Tibial artery (tissue), 4 donors: ENCODE data around the gene AMIGO3.
"Not testable (repeated sequence)": the region's sequence is repeated elsewhere in the genome, so short reads cannot be mapped to it uniquely, and the experiment has no call there.

ENCODE experiments used
- DNase-seq, 2 donors: peaks; one replicate each; pipeline ENCODE4 v3.0.0-alpha.2; 2019
- H3K27ac ChIP-seq, 2 donors: fragments of 200-600 bp; sonication (generic) in 1 of 2; 1 replicate in 1 of 2; 2 replicates in 1 of 2; pipeline ENCODE4 v1.5.1; 2018 to 2019; ENCODE audit warnings: mild to moderate bottlenecking in 1 of 2
- H3K27me3 ChIP-seq, 2 donors: fragments of 200-600 bp; sonication (generic) in 1 of 2; one replicate each; pipeline versions ENCODE4 v1.5.1 to v1.6.0; 2016 to 2019
- H3K36me3 ChIP-seq, 3 donors: fragments of 200-600 bp; sonication (generic) in 2 of 3; one replicate each; pipeline ENCODE4 v1.5.1; 2016 to 2019; ENCODE audit warnings: mild to moderate bottlenecking in 2 of 3
- H3K4me1 ChIP-seq, 4 donors: fragments of 200-600 bp; sonication (generic) in 2 of 4; 1 replicate in 3 of 4; 2 replicates in 1 of 4; pipeline ENCODE4 v1.5.1; 2016 to 2019
- H3K4me3 ChIP-seq, 2 donors: fragments of 200-600 bp; sonication (generic) in 1 of 2; 1 replicate in 1 of 2; 2 replicates in 1 of 2; pipeline ENCODE4 v1.5.1; 2018 to 2019; ENCODE audit warnings: mild to moderate bottlenecking in 2 of 2
- H3K9me3 ChIP-seq, 3 donors: fragments of 200-600 bp; sonication (generic) in 1 of 3; one replicate each; pipeline ENCODE4 v1.5.1; 2016 to 2019
- intact Hi-C: fragments of 100-400 bp; cut with DNase I; formaldehyde crosslinking; loops from one replicate; pipeline ENCODE4 v1.15.0; 2023; ENCODE audit warnings: low total_unique reads
- TF ChIP-seq, protein P1 (sequence below), 2 experiments: fragments of 200-600 bp in 1 of 2; fragments of 450-650 bp in 1 of 2; IDR thresholded peaks; one replicate each; pipeline ENCODE4 v1.5.1; 2017 to 2019; ENCODE audit warnings: antibody characterized with exemption in 2 of 2, mild to moderate bottlenecking in 1 of 2, moderate library complexity in 1 of 2

The AMIGO3 gene

GRCh38 chr3:49702672-49703071, 16.8 kb downstream of the AMIGO3 start:
- Histone ChIP-seq H3K9me3 (no peaks in the 10 kb centered on the region), H3K27me3 (no peaks in the 10 kb centered on the region), H3K4me3 (no peak overlapping the region), H3K27ac (no peak overlapping the region), H3K36me3 (peaks cover 28 to 100% (median 77%) of the 10 kb centered on the region in 3 donors), H3K4me1 (no peaks in the 10 kb centered on the region)
- intact Hi-C loops = loop anchor here (10.0 kb wide), 1 partner anchor 112 kb away; the partner anchor contains the start of gene UBA7
- TF ChIP-seq, protein P1, sequence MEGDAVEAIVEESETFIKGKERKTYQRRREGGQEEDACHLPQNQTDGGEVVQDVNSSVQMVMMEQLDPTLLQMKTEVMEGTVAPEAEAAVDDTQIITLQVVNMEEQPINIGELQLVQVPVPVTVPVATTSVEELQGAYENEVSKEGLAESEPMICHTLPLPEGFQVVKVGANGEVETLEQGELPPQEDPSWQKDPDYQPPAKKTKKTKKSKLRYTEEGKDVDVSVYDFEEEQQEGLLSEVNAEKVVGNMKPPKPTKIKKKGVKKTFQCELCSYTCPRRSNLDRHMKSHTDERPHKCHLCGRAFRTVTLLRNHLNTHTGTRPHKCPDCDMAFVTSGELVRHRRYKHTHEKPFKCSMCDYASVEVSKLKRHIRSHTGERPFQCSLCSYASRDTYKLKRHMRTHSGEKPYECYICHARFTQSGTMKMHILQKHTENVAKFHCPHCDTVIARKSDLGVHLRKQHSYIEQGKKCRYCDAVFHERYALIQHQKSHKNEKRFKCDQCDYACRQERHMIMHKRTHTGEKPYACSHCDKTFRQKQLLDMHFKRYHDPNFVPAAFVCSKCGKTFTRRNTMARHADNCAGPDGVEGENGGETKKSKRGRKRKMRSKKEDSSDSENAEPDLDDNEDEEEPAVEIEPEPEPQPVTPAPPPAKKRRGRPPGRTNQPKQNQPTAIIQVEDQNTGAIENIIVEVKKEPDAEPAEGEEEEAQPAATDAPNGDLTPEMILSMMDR (IDR thresholded peaks at IDR 0.05) = no peak
- DNase-seq = no peak

DNA sequence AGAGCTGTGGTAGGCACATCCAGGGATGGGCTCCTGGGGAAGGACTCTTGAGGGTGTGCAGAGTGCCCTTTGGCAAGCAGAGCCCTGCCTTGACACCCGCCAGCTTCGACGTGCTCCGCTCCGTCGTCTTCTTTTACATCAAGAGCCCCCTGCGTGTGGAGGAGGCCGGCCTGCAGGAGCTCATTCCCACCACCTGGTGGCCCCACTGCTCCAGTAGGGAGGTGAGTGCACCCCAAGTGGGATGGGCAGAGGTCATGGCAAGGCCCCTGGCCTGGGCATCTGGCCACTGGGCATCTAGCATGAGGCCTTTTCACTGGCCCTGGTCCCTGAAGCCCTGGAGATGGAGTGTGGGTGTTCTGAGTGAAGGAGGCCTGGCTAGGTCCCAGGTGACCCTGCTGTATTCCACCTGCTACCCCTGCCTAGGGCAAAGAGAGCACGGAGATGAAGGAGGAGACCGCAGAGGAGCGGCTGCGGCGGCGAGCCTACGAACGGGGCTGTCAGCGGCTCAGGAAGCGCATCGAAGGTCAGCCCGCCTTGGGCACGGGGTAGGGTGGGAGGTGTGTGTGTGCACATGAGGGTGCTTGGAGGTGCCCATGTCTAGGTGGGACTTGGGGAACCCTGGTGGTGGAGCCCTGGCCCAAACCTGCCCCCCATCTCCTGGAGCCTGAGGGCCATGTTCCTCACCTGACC, 18.0 kb downstream of the AMIGO3 start:
- no peak for DNase-seq
- TF ChIP-seq, protein P1 (IDR thresholded peaks at IDR 0.05) = peak in 1 of 2 experiments; percentile 24
- Histone ChIP-seq H3K4me3 (no peak overlapping the region), H3K9me3 (no peaks in the 10 kb centered on the region), H3K27me3 (no peaks in the 10 kb centered on the region), H3K36me3 (peaks cover 28 to 96% (median 76%) of the 10 kb centered on the region in 3 donors), H3K4me1 (no peaks in the 10 kb centered on the region), H3K27ac (no peak overlapping the region)
- intact Hi-C loops = loop anchor here (10.0 kb wide), 1 partner anchor 113 kb away; the partner anchor contains the start of gene UBA7

DNA sequence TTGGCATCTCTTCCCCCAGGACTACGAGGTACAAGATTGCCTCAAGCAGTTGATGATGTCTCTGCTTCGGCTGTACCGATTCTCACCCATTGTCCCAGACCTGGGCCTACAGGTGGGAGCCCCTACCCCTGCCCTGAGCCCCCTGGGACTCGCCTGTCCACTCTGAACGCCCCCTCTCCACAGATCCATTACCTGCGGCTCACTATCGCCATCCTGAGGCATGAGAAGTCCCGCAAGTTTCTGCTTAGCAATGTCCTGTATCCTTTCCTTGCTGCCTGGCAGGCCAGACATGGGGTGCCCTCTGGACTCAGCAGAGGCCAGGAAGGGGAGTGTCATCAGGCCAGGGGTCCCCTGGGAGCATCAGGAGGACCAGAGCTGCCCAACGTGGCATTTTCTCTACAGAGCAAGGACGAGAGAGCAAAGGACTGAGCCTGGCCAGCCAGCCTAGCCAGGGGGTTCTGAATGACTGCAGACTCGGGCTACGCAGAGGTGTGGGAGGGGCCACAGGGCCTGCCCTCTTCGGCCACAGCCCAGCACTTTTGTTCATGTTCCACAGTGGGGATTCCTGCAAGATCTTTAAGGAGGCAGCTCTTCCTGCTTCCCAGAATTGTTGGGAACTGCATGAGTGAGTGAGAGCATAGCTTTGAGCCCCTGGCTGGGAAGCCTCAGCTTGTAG, 18.9 kb downstream of the AMIGO3 start:
- Histone ChIP-seq H3K4me1 (no peaks in the 10 kb centered on the region), H3K36me3 (peaks cover 28 to 87% (median 69%) of the 10 kb centered on the region in 3 donors), H3K9me3 (no peaks in the 10 kb centered on the region), H3K27ac (no peak overlapping the region), H3K4me3 (no peak overlapping the region), H3K27me3 (no peaks in the 10 kb centered on the region)
- TF ChIP-seq, protein P1 (IDR thresholded peaks at IDR 0.05) = no peak
- no peak for DNase-seq
- intact Hi-C loops = loop anchor here (10.0 kb wide), 1 partner anchor 114 kb away; the partner anchor contains the start of gene UBA7

GRCh38 chr3:49700014-49700413, 19.5 kb downstream of the AMIGO3 start:
- Histone ChIP-seq H3K9me3 (no peaks in the 10 kb centered on the region), H3K36me3 (peaks cover 23 to 81% (median 64%) of the 10 kb centered on the region in 3 donors), H3K27ac (no peak overlapping the region), H3K4me1 (no peaks in the 10 kb centered on the region), H3K27me3 (no peaks in the 10 kb centered on the region), H3K4me3 (no peak overlapping the region)
- TF ChIP-seq, protein P1 (IDR thresholded peaks at IDR 0.05) = no peak
- no peak for DNase-seq
- intact Hi-C loops = loop anchor here (10.0 kb wide), 1 partner anchor 115 kb away; the partner anchor contains the start of gene UBA7

DNA sequence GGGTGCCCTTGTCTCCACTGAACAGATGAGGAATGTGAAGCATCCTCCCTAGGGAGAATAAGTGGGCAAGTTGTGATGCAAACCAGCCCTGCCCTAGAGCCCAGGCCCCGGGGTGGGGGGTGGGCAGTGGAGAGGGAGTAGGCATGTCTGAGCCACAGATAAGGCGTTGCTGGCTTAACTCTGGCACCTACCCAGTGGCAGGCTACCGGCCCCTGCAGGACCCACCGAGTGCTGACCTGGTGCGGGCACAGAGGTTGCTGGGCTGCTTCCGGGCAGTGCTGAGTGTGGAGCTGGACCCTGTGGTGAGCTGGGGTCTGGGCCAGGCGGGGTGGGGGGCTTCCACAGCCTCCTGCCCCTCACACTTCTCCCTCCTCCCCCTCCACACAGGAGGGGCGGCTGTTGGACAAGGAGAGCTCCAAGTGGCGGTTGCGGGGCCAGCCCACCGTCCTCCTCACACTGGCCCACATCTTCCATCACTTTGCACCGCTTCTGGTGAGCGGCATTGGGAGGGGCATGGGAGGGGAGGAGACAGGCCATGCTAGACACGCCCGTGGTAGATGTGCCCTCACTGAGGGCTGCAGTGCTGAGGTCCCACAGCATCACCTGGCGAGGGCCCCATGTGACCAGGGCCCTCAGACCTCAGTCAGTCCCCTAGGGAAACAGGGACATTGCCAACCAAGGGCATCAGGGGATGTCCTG, 20.1 kb downstream of the AMIGO3 start:
- DNase-seq = no peak
- Histone ChIP-seq H3K27me3 (no peaks in the 10 kb centered on the region), H3K4me3 (no peak overlapping the region), H3K27ac (no peak overlapping the region), H3K4me1 (no peaks in the 10 kb centered on the region), H3K36me3 (peaks cover 19 to 75% (median 59%) of the 10 kb centered on the region in 3 donors), H3K9me3 (no peaks in the 10 kb centered on the region)
- intact Hi-C loops = no loop called here
- TF ChIP-seq, protein P1 (IDR thresholded peaks at IDR 0.05) = no peak

DNA sequence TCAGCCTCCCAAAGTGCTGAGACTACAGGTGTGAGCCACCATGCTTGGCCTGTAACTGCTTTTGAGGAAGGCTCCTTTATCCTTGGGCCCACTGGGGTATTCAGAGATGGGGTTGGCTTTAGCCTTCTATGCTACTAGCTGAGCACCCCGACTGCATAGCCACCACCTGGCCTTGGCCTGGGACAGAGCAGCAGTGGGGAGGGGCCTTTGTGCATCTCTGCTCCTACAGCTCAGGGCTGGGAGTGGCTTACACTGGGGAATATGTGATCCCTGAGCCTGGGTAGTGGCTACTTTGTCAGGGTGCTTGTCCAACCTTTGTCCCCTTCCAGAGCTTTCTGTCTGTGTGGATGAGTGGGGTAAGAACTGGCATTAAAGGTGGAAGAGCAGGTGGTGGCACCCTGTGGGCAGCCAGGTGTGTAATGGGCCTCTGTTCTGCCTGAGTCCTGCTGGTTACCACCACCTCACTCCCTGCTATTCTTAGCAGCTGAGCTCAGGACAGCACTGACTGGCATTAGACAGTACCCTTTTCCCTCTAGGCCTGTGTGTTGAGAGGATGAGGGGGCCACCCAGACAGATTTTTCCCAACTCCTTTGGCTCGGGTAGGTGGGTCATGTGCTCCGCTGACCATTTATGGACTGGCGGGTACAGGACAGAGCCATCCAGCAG, 24.0 kb downstream of the AMIGO3 start:
- peaks cover 0 to 15% (median 11%) of the 10 kb centered on the region in 4 donors for H3K4me1 ChIP-seq
- H3K27ac ChIP-seq, H3K27me3 ChIP-seq, H3K4me3 ChIP-seq, H3K9me3 ChIP-seq, DNase-seq, intact Hi-C loops: not testable (repeated sequence)
- peaks cover 0 to 36% (median 30%) of the 10 kb centered on the region in 3 donors for H3K36me3 ChIP-seq

DNA sequence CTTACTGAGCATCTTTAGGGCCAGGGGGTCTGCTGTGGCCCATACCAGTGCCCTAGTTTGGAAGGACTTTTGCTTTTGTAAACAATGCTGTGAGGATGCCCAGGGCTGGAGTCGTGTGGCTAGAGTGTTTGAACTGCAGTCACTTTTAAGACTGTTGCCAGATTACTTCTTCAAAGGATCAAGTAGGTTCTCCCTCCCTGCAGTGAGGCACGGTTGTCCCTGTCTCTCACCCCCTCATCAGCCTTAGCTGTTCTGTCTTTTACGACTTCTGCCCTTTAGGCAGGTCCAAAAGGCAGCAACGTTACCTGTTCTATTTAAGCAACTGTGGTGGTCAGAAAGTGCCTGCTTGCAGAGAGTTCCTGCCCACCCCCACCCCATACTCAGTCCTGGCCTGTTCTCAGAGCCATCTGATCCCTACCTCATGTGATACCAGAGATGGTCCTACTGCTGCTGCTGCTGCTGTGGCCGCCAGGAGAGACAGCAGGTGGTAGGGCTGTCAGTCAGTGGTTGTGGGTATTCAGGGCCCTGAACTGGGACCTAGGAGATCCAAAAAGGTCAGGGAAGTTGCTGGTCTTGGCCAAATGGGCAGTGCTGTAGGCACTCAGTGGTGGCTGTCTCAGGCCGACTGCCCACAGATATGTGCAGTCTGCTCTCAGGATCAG, 24.9 kb downstream of the AMIGO3 start:
- H3K9me3 ChIP-seq, DNase-seq, H3K4me3 ChIP-seq, H3K27me3 ChIP-seq, H3K27ac ChIP-seq, intact Hi-C loops: not testable (repeated sequence)
- peaks cover 0 to 26% (median 22%) of the 10 kb centered on the region in 3 donors for H3K36me3 ChIP-seq
- H3K4me1 ChIP-seq = peaks cover 0 to 22% (median 18%) of the 10 kb centered on the region in 4 donors
